Measurements from ENCODE around the gene KCNN1.

KCNN1 gene

DNA sequence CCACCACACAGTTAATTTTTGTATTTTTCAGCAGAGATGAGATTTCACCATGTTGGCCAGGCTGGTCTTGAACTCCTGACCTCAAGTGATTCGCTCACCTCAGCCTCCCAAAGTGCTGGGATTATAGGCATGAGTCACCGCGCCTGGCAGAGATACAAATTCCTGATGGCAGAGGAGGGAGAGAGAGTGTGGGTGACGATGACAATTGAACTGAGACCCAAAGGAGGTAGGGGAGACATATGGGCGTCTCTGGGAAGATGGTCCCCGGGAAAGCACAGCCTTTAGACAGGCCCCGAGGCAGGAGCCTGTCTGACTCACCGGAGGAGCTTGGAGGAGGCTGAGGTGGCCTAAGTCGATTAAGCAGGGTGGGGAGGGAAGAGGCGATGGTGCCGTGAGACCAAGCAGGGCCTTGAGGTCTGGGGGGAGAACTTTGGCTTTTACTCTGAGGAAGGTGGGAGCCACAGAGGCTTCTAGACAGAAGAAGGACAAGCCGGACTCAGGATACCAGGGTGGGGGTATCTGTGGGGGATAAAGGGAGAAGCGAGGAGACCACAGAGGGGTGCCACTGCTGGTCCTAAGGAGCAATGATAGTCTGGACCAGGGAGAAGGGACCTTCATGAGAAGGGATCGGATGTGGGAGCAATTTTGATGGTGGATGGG, 79.3 kb downstream of the KCNN1 start:
- no peaks in the 10 kb centered on the region for H3K9me3 Mint-ChIP-seq
- no peaks in the 10 kb centered on the region for H3K27me3 Mint-ChIP-seq
- no peaks in the 10 kb centered on the region for H3K36me3 Mint-ChIP-seq
- peaks cover 67% of the 10 kb centered on the region for H3K4me1 Mint-ChIP-seq
- ATAC-seq: no peak
- H3K4me3 Mint-ChIP-seq: no peak overlapping the region
- peak overlapping the region; percentile 86 for H3K27ac Mint-ChIP-seq

DNA sequence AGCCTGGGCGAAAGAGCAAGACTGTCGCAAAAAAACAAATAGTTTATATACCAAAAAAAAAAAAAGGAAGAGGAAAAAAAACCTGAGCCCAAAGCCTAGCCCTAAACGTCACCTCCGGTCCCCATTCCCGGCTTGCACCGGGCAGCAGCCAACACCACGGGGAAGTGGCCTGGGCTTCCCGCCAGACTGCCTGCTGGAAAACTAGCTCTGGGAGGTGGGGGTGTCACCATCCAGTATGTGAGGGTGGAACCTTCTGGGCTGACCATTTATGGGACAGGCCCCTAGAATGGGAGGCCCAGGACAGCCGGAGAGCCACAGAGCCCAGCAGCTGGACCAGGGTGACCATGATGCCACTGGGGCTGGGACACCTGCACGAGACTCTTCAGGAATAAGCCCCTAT, 82.5 kb downstream of the KCNN1 start:
- H3K27ac Mint-ChIP-seq: peak overlapping the region; percentile 70
- no peak for ATAC-seq
- no peak overlapping the region for H3K4me3 Mint-ChIP-seq
- H3K27me3 Mint-ChIP-seq: no peaks in the 10 kb centered on the region
- peaks cover 42% of the 10 kb centered on the region for H3K4me1 Mint-ChIP-seq
- no peaks in the 10 kb centered on the region for H3K36me3 Mint-ChIP-seq
- H3K9me3 Mint-ChIP-seq: no peaks in the 10 kb centered on the region
